Vagina (tissue), 2 donors: ENCODE measurements around the gene RUBCN. TPM values are rescaled to one million over a fixed set of nuclear protein-coding genes. Genes with fewer than 3 reads are reported as not detected.

Experiments used
- microRNA counts, 2 donors: library from miRNA; unstranded; fragments of <30 nt; microRNA quantifications; one replicate each; lab custom pipeline; 2016 to 2017
- total RNA-seq: library from RNA; depleted of rRNA; stranded (reverse); fragments of >200 nt; gene quantifications from one replicate; pipeline ENCODE4 v1.2.3, GENCODE V29; 2016

Gene RUBCN
- total RNA-seq, 1 donor from 2014 or later: 48.6 TPM

MicroRNAs within 50 kb of the gene (microRNA counts, 767-probe panel; counts per million panel counts)
- 238 to 261 counts per million in 2 donors for microRNA hsa-miR-922 (lab: Ali Mortazavi, UCI)

Other genes with a start within 250 kb of the RUBCN start
- 30.2 TPM for gene BDH1, start 180.9 kb downstream of the RUBCN start, total RNA-seq
- 44.0 TPM for gene FYTTD1, start 13.0 kb upstream of the RUBCN start, total RNA-seq
- 99.0 TPM for gene LRCH3, start 54.4 kb upstream of the RUBCN start, total RNA-seq
- gene RPL35A, start 213.3 kb upstream of the RUBCN start, total RNA-seq: 371 TPM
- gene LMLN, start 223.3 kb upstream of the RUBCN start, total RNA-seq: 18.9 TPM